ENCODE data around the gene PXYLP1.

Gene PXYLP1

GRCh38 chr3:141253326-141253725 is 21.7 kb downstream of the PXYLP1 start:
- no peak for DNase-seq

- DNase-seq: no peak
Observed at GRCh38 chr3:141253811-141254210, 22.2 kb downstream of the PXYLP1 start.

GRCh38 chr3:141255137-141255845 is 23.7 kb downstream of the PXYLP1 start:
- no peak for DNase-seq

- DNase-seq: peak in 1 of 2 experiments; percentile 51
Observed at GRCh38 chr3:141255846-141256261, 24.2 kb downstream of the PXYLP1 start.

GRCh38 chr3:141256820-141257219 is 25.2 kb downstream of the PXYLP1 start:
- DNase-seq: no peak

- peak; percentile 56 to 65 for DNase-seq
Observed at GRCh38 chr3:141257961-141258360, 26.3 kb downstream of the PXYLP1 start.

GRCh38 chr3:141258973-141259372 is 27.3 kb downstream of the PXYLP1 start:
- no peak for DNase-seq

- DNase-seq: no peak
Observed at GRCh38 chr3:141259821-141260629, 28.4 kb downstream of the PXYLP1 start.

- no peak for DNase-seq
Observed at GRCh38 chr3:141260630-141260927, 29.0 kb downstream of the PXYLP1 start.

- peak in 1 of 2 experiments; percentile 53 for DNase-seq
Observed at GRCh38 chr3:141261472-141262307, 30.1 kb downstream of the PXYLP1 start.

GRCh38 chr3:141262308-141262705 is 30.7 kb downstream of the PXYLP1 start:
- DNase-seq: no peak

- DNase-seq: no peak
Observed at GRCh38 chr3:141266186-141266585, 34.6 kb downstream of the PXYLP1 start.

- peak; percentile 61 to 69 for DNase-seq
Observed at GRCh38 chr3:141266797-141267555, 35.4 kb downstream of the PXYLP1 start.

- no peak for DNase-seq
Observed at GRCh38 chr3:141267629-141268028, 36.0 kb downstream of the PXYLP1 start.

- DNase-seq: no peak
Observed at GRCh38 chr3:141268306-141268705, 36.7 kb downstream of the PXYLP1 start.

- no peak for DNase-seq
Observed at GRCh38 chr3:141268791-141269190, 37.2 kb downstream of the PXYLP1 start.

- DNase-seq: no peak
Observed at GRCh38 chr3:141269961-141270360, 38.3 kb downstream of the PXYLP1 start.

GRCh38 chr3:141271279-141272030 is 39.8 kb downstream of the PXYLP1 start:
- no peak for DNase-seq

- DNase-seq: no peak
Observed at GRCh38 chr3:141272906-141273662, 41.5 kb downstream of the PXYLP1 start.

- no peak for DNase-seq
Observed at GRCh38 chr3:141273700-141274410, 42.2 kb downstream of the PXYLP1 start.
